ENCODE results near the gene LARP6. TPM values are rescaled to one million over a fixed set of nuclear protein-coding genes. Genes with fewer than 3 reads are reported as not detected.

The LARP6 gene
- total and polyA plus RNA-seq, 2 of the 13 experiments (the other 11 are each of a cell fraction or from before 2014, with no cell fraction given), result 2.9 to 8.2 TPM

DNA sequence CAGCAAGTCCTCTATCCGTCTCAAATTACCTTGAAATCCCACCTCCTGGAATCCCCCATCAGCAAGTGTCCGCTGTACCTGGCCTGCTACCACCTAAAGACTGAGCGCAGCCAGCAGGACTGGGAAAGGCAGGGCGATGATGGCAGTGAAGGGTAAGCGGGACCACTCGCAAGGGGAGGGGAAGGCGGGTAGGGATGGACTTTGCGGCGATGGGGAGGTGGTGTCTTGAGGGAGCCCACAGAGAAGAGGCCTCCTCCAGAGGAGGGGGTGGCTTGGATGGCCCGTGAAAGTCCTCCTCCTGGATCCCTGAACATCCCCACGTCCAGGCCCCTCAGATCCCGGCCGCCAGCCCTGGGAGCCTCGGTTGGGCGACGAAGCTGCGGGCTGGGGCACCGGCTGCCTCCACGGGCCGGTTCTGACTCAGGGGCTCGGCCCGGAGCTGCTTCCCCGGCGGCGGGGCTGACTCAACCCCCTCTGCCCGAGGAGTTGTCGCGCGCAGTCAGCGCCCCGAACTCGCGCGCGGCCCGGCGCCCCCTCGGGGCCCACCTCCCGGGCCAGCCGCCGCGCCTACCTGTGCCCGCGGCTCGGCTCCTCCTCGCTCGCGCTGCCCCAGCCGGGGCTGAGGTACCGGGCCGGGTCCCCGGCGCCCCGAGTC lies 512 bp downstream of the LARP6 start:
- Histone ChIP-seq H3K4me2 (ENCODE audit: low read depth, low read length) (peak overlapping the region; percentile 98), H3K27me3 (ENCODE audit: control insufficient read depth in 1 of 2, insufficient read depth in 2 of 2, low read length in 2 of 2) (peaks cover 0 to 17% of the 10 kb centered on the region in 2 experiments; a peak in 3 of 5 replicates), H3K4me1 (ENCODE audit: insufficient read depth, low read length) (peaks cover 17% of the 10 kb centered on the region), H3K9ac (ENCODE audit: insufficient read depth, low read depth, low read length) (peak overlapping the region; percentile 63), H4K20me1 (ENCODE audit: insufficient read depth, low read length) (no peaks in the 10 kb centered on the region), H3K9me3 (ENCODE audit: low read length) (no peaks in the 10 kb centered on the region), H3K4me3 (replicated peaks in 1 of 3; ENCODE audit: insufficient read depth in 1 of 3, low read depth in 2 of 3, low read length in 3 of 3) (peak overlapping the region; percentile 58 to 78 (median 63)), H2AFZ (ENCODE audit: low read length) (no peak overlapping the region), H3K79me2 (ENCODE audit: insufficient read depth, low read length) (no peaks in the 10 kb centered on the region), H3K27ac (ENCODE audit: extremely low read length, insufficient read depth, low read length) (no peak overlapping the region), H3K36me3 (replicated peaks in 1 of 2; ENCODE audit: control insufficient read depth in 1 of 2, insufficient read depth in 2 of 2, low read length in 2 of 2) (no peaks in the 10 kb centered on the region)
- in situ Hi-C loops (cut with HindIII; ENCODE audit: extremely low pct_ligation_motif_present, low pct_unique_long_range_greater_than_20kb) (no loop called here), intact Hi-C loops (cut with micrococcal nuclease; ENCODE audit: unreplicated experiment) (no loop called here)
- ATAC-seq (peak; percentile 73), FAIRE-seq (no peak), DNase-seq (ENCODE audit: low spot score) (no peak)
- POLR2A ChIA-PET, result interaction anchor here (0.9 to 6.3 kb wide), 4 partner anchors 10 to 28 kb away, joined by 3 to 69 read pairs (median 8); no protein-coding TSS in a partner anchor
- 15% methylated on average over 9 of the region's 54 CpGs for WGBS (ENCODE audit: low lambda C conversion rate)
- no TSS peak for BruUV-seq (replicated peaks)
- CTCF ChIA-PET (ENCODE audit: low intra/inter-chr PET ratio, low total read pairs), result no interaction called here
- no peak for TF ChIP-seq ZBTB34 (CRISPR knock-in tag; IDR thresholded peaks at IDR 0.05)
- TF ChIP-seq, protein P1, sequence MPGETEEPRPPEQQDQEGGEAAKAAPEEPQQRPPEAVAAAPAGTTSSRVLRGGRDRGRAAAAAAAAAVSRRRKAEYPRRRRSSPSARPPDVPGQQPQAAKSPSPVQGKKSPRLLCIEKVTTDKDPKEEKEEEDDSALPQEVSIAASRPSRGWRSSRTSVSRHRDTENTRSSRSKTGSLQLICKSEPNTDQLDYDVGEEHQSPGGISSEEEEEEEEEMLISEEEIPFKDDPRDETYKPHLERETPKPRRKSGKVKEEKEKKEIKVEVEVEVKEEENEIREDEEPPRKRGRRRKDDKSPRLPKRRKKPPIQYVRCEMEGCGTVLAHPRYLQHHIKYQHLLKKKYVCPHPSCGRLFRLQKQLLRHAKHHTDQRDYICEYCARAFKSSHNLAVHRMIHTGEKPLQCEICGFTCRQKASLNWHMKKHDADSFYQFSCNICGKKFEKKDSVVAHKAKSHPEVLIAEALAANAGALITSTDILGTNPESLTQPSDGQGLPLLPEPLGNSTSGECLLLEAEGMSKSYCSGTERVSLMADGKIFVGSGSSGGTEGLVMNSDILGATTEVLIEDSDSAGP (CRISPR knock-in tag; IDR thresholded peaks at IDR 0.05; ENCODE audit: borderline replicate concordance), result no peak
- TF ChIP-seq ZSCAN9 (CRISPR knock-in tag; IDR thresholded peaks at IDR 0.05; ENCODE audit: borderline replicate concordance), result no peak
- TF ChIP-seq MAZ (IDR thresholded peaks at IDR 0.05; ENCODE audit: borderline replicate concordance, low read depth, low read length), result no peak
- TF ChIP-seq MAZ (CRISPR knock-in tag; IDR thresholded peaks at IDR 0.05; ENCODE audit: low read depth), result 0 out of 2 replicates have a peak, but pooled peaks have one; percentile 77
- TF ChIP-seq ZNF768 (CRISPR knock-in tag; IDR thresholded peaks at IDR 0.05), result peak; percentile 2; the same call in 1 of the 2 replicates
- TF ChIP-seq, protein P2, sequence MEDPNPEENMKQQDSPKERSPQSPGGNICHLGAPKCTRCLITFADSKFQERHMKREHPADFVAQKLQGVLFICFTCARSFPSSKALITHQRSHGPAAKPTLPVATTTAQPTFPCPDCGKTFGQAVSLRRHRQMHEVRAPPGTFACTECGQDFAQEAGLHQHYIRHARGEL (CRISPR knock-in tag; IDR thresholded peaks at IDR 0.05), result no peak
- 0 out of 2 replicates have a peak, but pooled peaks have one; percentile 16 for TF ChIP-seq ARID4A (CRISPR knock-in tag; IDR thresholded peaks at IDR 0.05; ENCODE audit: borderline replicate concordance)
- TF ChIP-seq ZMYM4 (CRISPR knock-in tag; IDR thresholded peaks at IDR 0.05), result peak; percentile 37; the same call in 1 of the 2 replicates
- no peak for TF ChIP-seq MTA3 (CRISPR knock-in tag; IDR thresholded peaks at IDR 0.05)
- TF ChIP-seq ZNF414 (CRISPR knock-in tag; IDR thresholded peaks at IDR 0.05), result no peak
- no peak for TF ChIP-seq HNRNPK (IDR thresholded peaks at IDR 0.05; ENCODE audit: low read depth, low read length, poor library complexity, severe bottlenecking)
- TF ChIP-seq LCORL (IDR thresholded peaks at IDR 0.05), result no peak
- TF ChIP-seq LCORL (CRISPR knock-in tag; IDR thresholded peaks at IDR 0.05), result peak; percentile 43; the same call in 1 of the 2 replicates
- no peak for TF ChIP-seq ZNF543 (CRISPR knock-in tag; IDR thresholded peaks at IDR 0.05)
- no peak for TF ChIP-seq ARHGAP35 (CRISPR knock-in tag; IDR thresholded peaks at IDR 0.05; ENCODE audit: borderline replicate concordance)
